OCI-LY1 (cell line): ENCODE results near the gene SMIM1.

Experiments used
- H2AFZ ChIP-seq: fragments of 200-600 bp; sonication (generic), shearing (Covaris generic); 2 replicates; pipeline ENCODE4 v1.6.0; 2014; ENCODE audit warnings: antibody characterized with exemption, mild to moderate bottlenecking, low read length
- H3F3A ChIP-seq: fragments of 200-600 bp; sonication (generic), shearing (Covaris generic); 2 replicates; pipeline ENCODE4 v1.6.0; 2014; ENCODE audit warnings: mild to moderate bottlenecking, antibody characterized with exemption, low read length, moderate library complexity; ENCODE audit not compliant: insufficient read depth
- H3K27ac ChIP-seq: fragments of 200-600 bp; sonication (generic); 2 replicates; pipeline ENCODE4 v1.5.1; 2014; ENCODE audit warnings: low read length, mixed run types, mild to moderate bottlenecking, low read depth; ENCODE audit not compliant: poor library complexity, severe bottlenecking
- H3K27me3 ChIP-seq: fragments of 200-600 bp; sonication (generic); 2 replicates; pipeline ENCODE4 v1.6.0; 2014; ENCODE audit warnings: antibody characterized with exemption, mild to moderate bottlenecking, low read length, moderate library complexity; ENCODE audit not compliant: insufficient read depth
- H3K36me3 ChIP-seq: fragments of 200-600 bp; sonication (generic); 2 replicates; pipeline ENCODE4 v1.6.1; 2014; ENCODE audit warnings: mild to moderate bottlenecking, antibody characterized with exemption, low read length, moderate library complexity, mixed read lengths; ENCODE audit not compliant: insufficient read depth
- H3K4me1 ChIP-seq: fragments of 200-600 bp; sonication (generic); 2 replicates; pipeline ENCODE4 v1.5.1; 2014; ENCODE audit warnings: mild to moderate bottlenecking, low read length, moderate library complexity; ENCODE audit not compliant: insufficient read depth, severe bottlenecking
- H3K4me2 ChIP-seq: fragments of 200-600 bp; sonication (generic), shearing (Covaris generic); 2 replicates; pipeline ENCODE4 v1.6.1; 2014; ENCODE audit warnings: low read length
- H3K4me3 ChIP-seq: fragments of 200-600 bp; sonication (generic); 2 replicates; pipeline ENCODE4 v1.5.1; 2014; ENCODE audit warnings: low read length, low read depth, mild to moderate bottlenecking, mixed read lengths; ENCODE audit not compliant: poor library complexity, severe bottlenecking
- H3K79me2 ChIP-seq: fragments of 200-600 bp; shearing (Covaris generic); 2 replicates; pipeline ENCODE4 v1.6.1; 2016; ENCODE audit warnings: mixed run types, low read length, mixed read lengths; ENCODE audit not compliant: insufficient read depth
- H3K9ac ChIP-seq: fragments of 200-600 bp; sonication (generic), shearing (Covaris generic); 2 replicates; pipeline ENCODE4 v1.6.1; 2014; ENCODE audit warnings: mild to moderate bottlenecking, low read length, mixed read lengths
- H3K9me2 ChIP-seq: fragments of 200-600 bp; sonication (generic), shearing (Covaris generic); 2 replicates; pipeline ENCODE4 v1.6.1; 2014; ENCODE audit warnings: low read depth, mild to moderate bottlenecking, low read length, mixed read lengths
- H3K9me3 ChIP-seq: fragments of 200-600 bp; shearing (Covaris generic); 2 replicates; pipeline ENCODE4 v1.6.1; 2014; ENCODE audit warnings: low read length, mixed read lengths
- H4K20me1 ChIP-seq: fragments of 200-600 bp; sonication (generic), shearing (Covaris generic); 2 replicates; pipeline ENCODE4 v1.6.0; 2016; ENCODE audit warnings: mild to moderate bottlenecking, low read length; ENCODE audit not compliant: insufficient read depth
- CTCF ChIP-seq: fragments of 200-600 bp; sonication (generic), shearing (Covaris generic); IDR thresholded peaks from 2 replicates; pipeline ENCODE4 v1.5.1; 2017; ENCODE audit warnings: mild to moderate bottlenecking, antibody characterized with exemption, low read length, moderate library complexity, mixed read lengths
- EZH2 ChIP-seq: fragments of 200-600 bp; sonication (generic), shearing (Covaris generic); IDR thresholded peaks from 2 replicates; pipeline ENCODE4 v1.8.0; 2017; ENCODE audit warnings: borderline replicate concordance, mixed run types, mild to moderate bottlenecking, antibody characterized with exemption, low read length, moderate library complexity, mixed read lengths

The SMIM1 gene

GRCh38 chr1:3736131-3736561 lies 36.4 kb upstream of the SMIM1 start:
- H3K36me3 ChIP-seq: peaks cover 36% of the 10 kb centered on the region
- no peak overlapping the region for H3K9ac ChIP-seq
- no peaks in the 10 kb centered on the region for H3K79me2 ChIP-seq
- no peaks in the 10 kb centered on the region for H4K20me1 ChIP-seq
- no peaks in the 10 kb centered on the region for H3K4me1 ChIP-seq
- no peaks in the 10 kb centered on the region for H3K9me2 ChIP-seq
- no peak overlapping the region for H2AFZ ChIP-seq
- no peaks in the 10 kb centered on the region for H3F3A ChIP-seq
- H3K9me3 ChIP-seq: no peaks in the 10 kb centered on the region
- no peak overlapping the region for H3K27ac ChIP-seq
- H3K4me2 ChIP-seq: no peak overlapping the region
- H3K27me3 ChIP-seq: no peaks in the 10 kb centered on the region; the same call in 1 of the 2 replicates
- no peak overlapping the region for H3K4me3 ChIP-seq
- TF ChIP-seq EZH2 (no peak), CTCF (no peak)

GRCh38 chr1:3736708-3737107 lies 35.8 kb upstream of the SMIM1 start:
- H3K4me1 ChIP-seq: no peaks in the 10 kb centered on the region
- no peak overlapping the region for H3K4me2 ChIP-seq
- H3F3A ChIP-seq: no peaks in the 10 kb centered on the region
- peaks cover 42% of the 10 kb centered on the region for H3K36me3 ChIP-seq
- H3K79me2 ChIP-seq: no peaks in the 10 kb centered on the region
- H3K9ac ChIP-seq: no peak overlapping the region
- H3K9me2 ChIP-seq: no peaks in the 10 kb centered on the region
- no peak for TF ChIP-seq EZH2
- no peak for TF ChIP-seq CTCF
- no peaks in the 10 kb centered on the region for H4K20me1 ChIP-seq
- H3K4me3 ChIP-seq: no peak overlapping the region
- H2AFZ ChIP-seq: no peak overlapping the region
- no peaks in the 10 kb centered on the region for H3K9me3 ChIP-seq
- H3K27ac ChIP-seq: no peak overlapping the region
- H3K27me3 ChIP-seq: no peaks in the 10 kb centered on the region

GRCh38 chr1:3738943-3739342 lies 33.6 kb upstream of the SMIM1 start:
- H3K27me3 ChIP-seq: no peaks in the 10 kb centered on the region
- H3K27ac ChIP-seq: no peak overlapping the region
- no peaks in the 10 kb centered on the region for H4K20me1 ChIP-seq
- H3K4me2 ChIP-seq: no peak overlapping the region
- no peak for TF ChIP-seq CTCF
- TF ChIP-seq EZH2: no peak
- H3K36me3 ChIP-seq: peaks cover 54% of the 10 kb centered on the region
- H3F3A ChIP-seq: no peaks in the 10 kb centered on the region
- no peaks in the 10 kb centered on the region for H3K4me1 ChIP-seq
- no peak overlapping the region for H2AFZ ChIP-seq
- no peaks in the 10 kb centered on the region for H3K9me2 ChIP-seq
- H3K4me3 ChIP-seq: no peak overlapping the region
- no peaks in the 10 kb centered on the region for H3K79me2 ChIP-seq
- H3K9ac ChIP-seq: no peak overlapping the region
- H3K9me3 ChIP-seq: no peaks in the 10 kb centered on the region
